A549 (cell line): ENCODE results near the gene ACTA2. TPM values are rescaled to one million over a fixed set of nuclear protein-coding genes. Genes with fewer than 3 reads are reported as not detected.

Experiments
- ATAC-seq, 2 experiments: fragments of 200-7000 bp in 1 of 2; fragments of >200 bp in 1 of 2; cut with Nextera tagmentation in 1 of 2; cut with Tn5 transposase in 1 of 2; 3 replicates each; pipeline versions ENCODE4 v1.8.0 to v1.9.1; 2018 to 2020; ENCODE audit warnings: mild to moderate bottlenecking in 1 of 2, moderate library complexity in 1 of 2
- CTCF ChIA-PET: fragments of 300-600 bp; sonication (Branson Sonifier 250); formaldehyde crosslinking; extraction: SDS; loops from one replicate; lab custom pipeline; 2021; ENCODE audit warnings: antibody characterized with exemption, inconsistent platforms; lab: Yijun Ruan, JAX
- POLR2A ChIA-PET: fragments of 350-600 bp; formaldehyde crosslinking; extraction: SDS; loops from one replicate; lab custom pipeline; 2021; ENCODE audit warnings: antibody characterized with exemption, inconsistent platforms; lab: Yijun Ruan, JAX
- DNase-seq, 2 experiments: peaks; one replicate each; pipeline versions ENCODE4 v3.0.0 to v3.0.0-alpha.2; 2011 to 2016; ENCODE audit warnings: low read depth in 1 of 2, low spot score in 1 of 2
- FAIRE-seq: peaks from 2 replicates; lab custom pipeline; 2011; peaks lifted over from hg19 to GRCh38; lab: Jason Lieb, UNC
- H3K27ac ChIP-seq, 2 experiments: fragments of >200 bp; sonication (Bioruptor Twin); formaldehyde crosslinking; 3 replicates each; pipeline ENCODE4 v1.5.1; 2016 to 2017
- H3K4me1 ChIP-seq: fragments of >200 bp; sonication (Bioruptor Twin); formaldehyde crosslinking; 3 replicates; pipeline ENCODE4 v1.6.1; 2016
- H3K4me2 ChIP-seq: fragments of >200 bp; sonication (Bioruptor Twin); formaldehyde crosslinking; 3 replicates; pipeline ENCODE4 v1.6.1; 2016
- H3K4me3 ChIP-seq: fragments of >200 bp; sonication (Bioruptor Twin); formaldehyde crosslinking; 3 replicates; pipeline ENCODE4 v1.5.1; 2016
- H3K9me3 ChIP-seq: fragments of >200 bp; sonication (Bioruptor Twin); formaldehyde crosslinking; 3 replicates; pipeline ENCODE4 v1.6.1; 2016
- BHLHE40 ChIP-seq: IDR thresholded peaks from 2 replicates; pipeline ENCODE4 v1.6.1; 2012; ENCODE audit warnings: low read depth, low read length, inconsistent platforms
- EHF ChIP-seq: fragments of 250-450 bp; sonication (Bioruptor Pico); IDR thresholded peaks from 2 replicates; pipeline ENCODE4 v1.5.0; 2020; ENCODE audit warnings: mild to moderate bottlenecking
- EP300 ChIP-seq, 2 experiments: fragments of >200 bp; sonication (Bioruptor Twin); formaldehyde crosslinking; IDR thresholded peaks; 2 replicates in 1 of 2; 3 replicates in 1 of 2; pipeline ENCODE4 v1.6.1; 2016 to 2017
- FOSB ChIP-seq: fragments of 250-450 bp; sonication (Bioruptor Pico); IDR thresholded peaks from 2 replicates; pipeline ENCODE4 v1.5.0; 2020; ENCODE audit warnings: mild to moderate bottlenecking, moderate library complexity
- KDM1A ChIP-seq: fragments of 200-600 bp; sonication (generic); IDR thresholded peaks from 2 replicates; pipeline ENCODE4 v1.6.1; 2016; ENCODE audit warnings: low read depth, mild to moderate bottlenecking
- MAZ ChIP-seq: fragments of 150-350 bp; IDR thresholded peaks from 2 replicates; pipeline ENCODE4 v1.6.1; 2014; ENCODE audit warnings: antibody characterized with exemption, low read depth, low read length, borderline replicate concordance
- NFE2L2 ChIP-seq: fragments of 150-350 bp; conservative IDR thresholded peaks from 2 replicates; pipeline ENCODE4 v1.6.1; 2014; ENCODE audit warnings: low read length
- RARB ChIP-seq: fragments of 250-450 bp; sonication (Bioruptor Pico); IDR thresholded peaks from 2 replicates; pipeline ENCODE4 v1.8.0; 2021; ENCODE audit warnings: mild to moderate bottlenecking, moderate library complexity
- WGBS: methylation state at CpG from one replicate; pipeline ENCODE4 v1.1.6; 2017; ENCODE audit errors: missing lambda C conversion rate; 5-methylcytosine and 5-hydroxymethylcytosine counted together
- polyA plus RNA-seq, 4 experiments: library from polyadenylated mRNA; depleted of rRNA in 3 of 4; stranded (reverse); fragments of >200 nt; fragmentation: RNase III in 1 of 4; extraction: RNeasy Plus Mini Kit Qiagen cat#74134 plus additional on column Dnase treatment in 1 of 4; gene quantifications; 2 replicates in 3 of 4; 3 replicates in 1 of 4; pipeline ENCODE4 v1.2.3, GENCODE V29; 2011 to 2017
- TF ChIP-seq, protein P1 (sequence below): fragments of 450-650 bp; IDR thresholded peaks from 2 replicates; pipeline ENCODE4 v1.6.1; 2014; ENCODE audit warnings: antibody characterized with exemption
- TF ChIP-seq, protein P2 (sequence below): fragments of 150-350 bp; IDR thresholded peaks from 2 replicates; pipeline ENCODE4 v1.6.1; 2014; ENCODE audit warnings: low read depth, mild to moderate bottlenecking, low read length
- TF ChIP-seq, protein P3 (sequence below): fragments of 250-450 bp; sonication (Bioruptor Pico); IDR thresholded peaks from 2 replicates; pipeline ENCODE4 v1.5.0; 2021; ENCODE audit warnings: mild to moderate bottlenecking, moderate library complexity, borderline replicate concordance
- TF ChIP-seq, protein P4 (sequence below): fragments of 200-600 bp; sonication (generic); IDR thresholded peaks from 2 replicates; pipeline ENCODE4 v1.6.1; 2016; ENCODE audit warnings: antibody characterized with exemption, mild to moderate bottlenecking, moderate library complexity

ACTA2 gene
- polyA plus RNA-seq, 2 of the 4 experiments (the other 2 are of a cell fraction), result 15.0 to 25.9 TPM

DNA sequence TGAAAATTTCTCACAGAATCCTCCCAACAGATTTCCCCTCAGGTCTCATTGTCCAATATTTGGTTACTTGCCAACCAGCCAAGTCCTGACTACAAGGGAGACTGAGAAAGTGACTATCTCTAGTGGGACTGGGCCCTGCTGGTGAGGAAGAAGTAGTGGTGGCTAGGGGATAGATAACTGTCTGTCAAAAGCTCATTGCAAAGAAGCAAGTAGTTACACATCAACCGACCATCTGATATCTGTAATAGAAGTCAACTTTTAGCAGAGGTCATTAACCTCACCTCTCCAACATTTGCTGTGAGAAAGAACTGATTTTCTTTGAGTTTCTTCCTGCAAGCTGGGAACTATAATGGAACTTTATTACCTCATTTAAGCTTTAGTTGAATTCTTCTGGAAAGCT, 57.3 kb downstream of the ACTA2 start:
- TF ChIP-seq EHF (CRISPR knock-in tag) (no peak), KDM1A (no peak), BHLHE40 (no peak), NFE2L2 (no peak), RARB (CRISPR knock-in tag) (no peak)
- TF ChIP-seq, protein P1, sequence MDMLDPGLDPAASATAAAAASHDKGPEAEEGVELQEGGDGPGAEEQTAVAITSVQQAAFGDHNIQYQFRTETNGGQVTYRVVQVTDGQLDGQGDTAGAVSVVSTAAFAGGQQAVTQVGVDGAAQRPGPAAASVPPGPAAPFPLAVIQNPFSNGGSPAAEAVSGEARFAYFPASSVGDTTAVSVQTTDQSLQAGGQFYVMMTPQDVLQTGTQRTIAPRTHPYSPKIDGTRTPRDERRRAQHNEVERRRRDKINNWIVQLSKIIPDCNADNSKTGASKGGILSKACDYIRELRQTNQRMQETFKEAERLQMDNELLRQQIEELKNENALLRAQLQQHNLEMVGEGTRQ, result no peak
- TF ChIP-seq, protein P2, sequence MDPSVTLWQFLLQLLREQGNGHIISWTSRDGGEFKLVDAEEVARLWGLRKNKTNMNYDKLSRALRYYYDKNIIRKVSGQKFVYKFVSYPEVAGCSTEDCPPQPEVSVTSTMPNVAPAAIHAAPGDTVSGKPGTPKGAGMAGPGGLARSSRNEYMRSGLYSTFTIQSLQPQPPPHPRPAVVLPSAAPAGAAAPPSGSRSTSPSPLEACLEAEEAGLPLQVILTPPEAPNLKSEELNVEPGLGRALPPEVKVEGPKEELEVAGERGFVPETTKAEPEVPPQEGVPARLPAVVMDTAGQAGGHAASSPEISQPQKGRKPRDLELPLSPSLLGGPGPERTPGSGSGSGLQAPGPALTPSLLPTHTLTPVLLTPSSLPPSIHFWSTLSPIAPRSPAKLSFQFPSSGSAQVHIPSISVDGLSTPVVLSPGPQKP, result no peak
- TF ChIP-seq, protein P3, sequence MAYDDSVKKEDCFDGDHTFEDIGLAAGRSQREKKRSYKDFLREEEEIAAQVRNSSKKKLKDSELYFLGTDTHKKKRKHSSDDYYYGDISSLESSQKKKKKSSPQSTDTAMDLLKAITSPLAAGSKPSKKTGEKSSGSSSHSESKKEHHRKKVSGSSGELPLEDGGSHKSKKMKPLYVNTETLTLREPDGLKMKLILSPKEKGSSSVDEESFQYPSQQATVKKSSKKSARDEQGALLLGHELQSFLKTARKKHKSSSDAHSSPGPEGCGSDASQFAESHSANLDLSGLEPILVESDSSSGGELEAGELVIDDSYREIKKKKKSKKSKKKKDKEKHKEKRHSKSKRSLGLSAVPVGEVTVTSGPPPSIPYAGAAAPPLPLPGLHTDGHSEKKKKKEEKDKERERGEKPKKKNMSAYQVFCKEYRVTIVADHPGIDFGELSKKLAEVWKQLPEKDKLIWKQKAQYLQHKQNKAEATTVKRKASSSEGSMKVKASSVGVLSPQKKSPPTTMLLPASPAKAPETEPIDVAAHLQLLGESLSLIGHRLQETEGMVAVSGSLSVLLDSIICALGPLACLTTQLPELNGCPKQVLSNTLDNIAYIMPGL (CRISPR knock-in tag), result no peak
- Histone ChIP-seq H3K4me1 (peaks cover 91% of the 10 kb centered on the region), H3K27ac (peak overlapping the region; percentile 15 to 77; a peak in 4 of 6 replicates), H3K4me2 (peak overlapping the region; percentile 61; the same call in 2 of the 3 replicates), H3K9me3 (no peaks in the 10 kb centered on the region), H3K4me3 (no peak overlapping the region)
- FAIRE-seq (no peak), DNase-seq (no peak), ATAC-seq (peak in 1 of 2 experiments; percentile 23; a peak in 1 of 6 replicates)
- WGBS, result 45% methylated on average over 1 of the region's 1 CpG
- CTCF ChIA-PET, result interaction anchor here (1.0 to 2.2 kb wide), 6 partner anchors 10 to 59 kb away, joined by 3 to 15 read pairs (median 5); partner anchors contain the start of gene STAMBPL1
- POLR2A ChIA-PET, result no interaction called here

DNA sequence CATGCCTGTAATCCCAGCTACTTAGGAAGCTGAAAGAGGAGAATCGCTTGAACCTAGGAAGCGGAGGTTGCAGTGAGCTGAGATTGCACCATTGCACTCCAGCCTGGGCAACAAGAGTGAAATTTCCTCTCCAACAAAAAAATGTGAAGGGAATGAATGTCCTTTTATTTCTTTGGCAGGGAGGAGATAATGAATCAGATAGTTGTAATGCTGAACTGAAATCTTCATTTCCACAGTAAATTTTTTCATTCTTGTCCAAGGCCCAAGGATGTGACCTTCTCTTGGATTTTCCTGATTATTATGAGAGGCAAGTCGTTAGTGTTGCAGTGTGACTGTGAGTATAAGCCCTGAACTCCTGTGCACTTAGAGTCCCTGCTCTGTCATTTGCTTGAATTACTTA, 59.0 kb downstream of the ACTA2 start:
- WGBS, result 87% methylated on average over 3 of the region's 3 CpGs
- CTCF ChIA-PET, result interaction anchor here (1.4 to 2.8 kb wide), 3 partner anchors 10 to 41 kb away, joined by 3 to 13 read pairs (median 4); no protein-coding TSS in a partner anchor
- DNase-seq (no peak), FAIRE-seq (no peak), ATAC-seq (no peak)
- H3K4me2 ChIP-seq, result no peak overlapping the region
- H3K9me3 ChIP-seq, result no peaks in the 10 kb centered on the region
- POLR2A ChIA-PET, result interaction anchor here (1.3 kb wide), 1 partner anchor 14 kb away, joined by 3 read pairs; the partner anchor contains the start of gene STAMBPL1
- H3K4me3 ChIP-seq, result no peak overlapping the region
- H3K27ac ChIP-seq, result peak overlapping the region in 1 of 2 experiments; percentile 66; a peak in 3 of 6 replicates
- TF ChIP-seq NFE2L2 (no peak), FOSB (no peak), EP300 (IDR thresholded peaks at IDR 0.05) (no peak), MAZ (no peak)
- TF ChIP-seq, protein P4, sequence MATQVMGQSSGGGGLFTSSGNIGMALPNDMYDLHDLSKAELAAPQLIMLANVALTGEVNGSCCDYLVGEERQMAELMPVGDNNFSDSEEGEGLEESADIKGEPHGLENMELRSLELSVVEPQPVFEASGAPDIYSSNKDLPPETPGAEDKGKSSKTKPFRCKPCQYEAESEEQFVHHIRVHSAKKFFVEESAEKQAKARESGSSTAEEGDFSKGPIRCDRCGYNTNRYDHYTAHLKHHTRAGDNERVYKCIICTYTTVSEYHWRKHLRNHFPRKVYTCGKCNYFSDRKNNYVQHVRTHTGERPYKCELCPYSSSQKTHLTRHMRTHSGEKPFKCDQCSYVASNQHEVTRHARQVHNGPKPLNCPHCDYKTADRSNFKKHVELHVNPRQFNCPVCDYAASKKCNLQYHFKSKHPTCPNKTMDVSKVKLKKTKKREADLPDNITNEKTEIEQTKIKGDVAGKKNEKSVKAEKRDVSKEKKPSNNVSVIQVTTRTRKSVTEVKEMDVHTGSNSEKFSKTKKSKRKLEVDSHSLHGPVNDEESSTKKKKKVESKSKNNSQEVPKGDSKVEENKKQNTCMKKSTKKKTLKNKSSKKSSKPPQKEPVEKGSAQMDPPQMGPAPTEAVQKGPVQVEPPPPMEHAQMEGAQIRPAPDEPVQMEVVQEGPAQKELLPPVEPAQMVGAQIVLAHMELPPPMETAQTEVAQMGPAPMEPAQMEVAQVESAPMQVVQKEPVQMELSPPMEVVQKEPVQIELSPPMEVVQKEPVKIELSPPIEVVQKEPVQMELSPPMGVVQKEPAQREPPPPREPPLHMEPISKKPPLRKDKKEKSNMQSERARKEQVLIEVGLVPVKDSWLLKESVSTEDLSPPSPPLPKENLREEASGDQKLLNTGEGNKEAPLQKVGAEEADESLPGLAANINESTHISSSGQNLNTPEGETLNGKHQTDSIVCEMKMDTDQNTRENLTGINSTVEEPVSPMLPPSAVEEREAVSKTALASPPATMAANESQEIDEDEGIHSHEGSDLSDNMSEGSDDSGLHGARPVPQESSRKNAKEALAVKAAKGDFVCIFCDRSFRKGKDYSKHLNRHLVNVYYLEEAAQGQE, result no peak
- H3K4me1 ChIP-seq, result peaks cover 99% of the 10 kb centered on the region
